Heart left ventricle (tissue), 16 donors: ENCODE data around the gene GALNT10. TPM values are rescaled to one million over a fixed set of nuclear protein-coding genes. Genes with fewer than 3 reads are reported as not detected.
A peak's percentile ranks its signal among the peaks of the same experiment; 100 is the strongest.

Experiments used
- ATAC-seq, 4 donors: fragments of 200-7000 bp; cut with Tn5 transposase; one replicate each; pipeline ENCODE4 v1.9.1; 2020 to 2022; ENCODE audit warnings: moderate library complexity in 4 of 4, mild to moderate bottlenecking in 3 of 4, moderate number of reproducible peaks in 1 of 4
- DNase-seq, 5 donors: peaks; one replicate each; pipeline ENCODE4 v3.0.0-alpha.2; 2020
- H3K27ac ChIP-seq, 12 donors: fragments of 200-600 bp; sonication (generic) in 4 of 12; one replicate each; pipeline versions ENCODE4 v1.5.0 to v1.8.0; 2016 to 2022; ENCODE audit warnings: mild to moderate bottlenecking in 2 of 12
- H3K27me3 ChIP-seq, 9 donors: fragments of 200-600 bp; sonication (generic) in 2 of 9; one replicate each; pipeline versions ENCODE4 v1.5.1 to v1.8.0; 2016 to 2022; ENCODE audit warnings: mild to moderate bottlenecking in 3 of 9
- H3K36me3 ChIP-seq, 9 donors: fragments of 200-600 bp; sonication (generic) in 2 of 9; one replicate each; pipeline versions ENCODE4 v1.5.0 to v1.8.0; 2018 to 2022; ENCODE audit warnings: mild to moderate bottlenecking in 2 of 9
- H3K4me1 ChIP-seq, 12 donors: fragments of 200-600 bp; sonication (generic) in 4 of 12; one replicate each; pipeline versions ENCODE4 v1.5.0 to v1.8.0; 2016 to 2022; ENCODE audit warnings: mild to moderate bottlenecking in 3 of 12
- H3K4me3 ChIP-seq, 12 donors: fragments of 200-600 bp; sonication (generic) in 4 of 12; one replicate each; pipeline versions ENCODE4 v1.5.0 to v1.8.0; 2017 to 2022; ENCODE audit warnings: mild to moderate bottlenecking in 9 of 12, moderate library complexity in 4 of 12
- H3K9me3 ChIP-seq, 12 donors: fragments of 200-600 bp; sonication (generic) in 4 of 12; one replicate each; pipeline versions ENCODE4 v1.5.0 to v1.8.0; 2016 to 2022; ENCODE audit warnings: mild to moderate bottlenecking in 1 of 12
- POLR2A ChIP-seq, 2 donors: fragments of 450-650 bp; IDR thresholded peaks; one replicate each; pipeline ENCODE4 v1.6.1; 2017; ENCODE audit warnings: antibody characterized with exemption in 2 of 2, mild to moderate bottlenecking in 2 of 2, moderate library complexity in 2 of 2
- WGBS, 4 donors: extraction: QIAGEN DNeasy Blood & Tissue Kit in 2 of 4; methylation state at CpG; one replicate each; pipeline versions ENCODE4 v1.1.5 to v1.1.7; 2013 to 2018; 5-methylcytosine and 5-hydroxymethylcytosine counted together
- intact Hi-C, 10 donors: fragments of 100-400 bp; cut with DNase I; formaldehyde crosslinking; loops; one replicate each; pipeline versions ENCODE4 v1.11.1 to v1.14.2; 2022
- polyA plus RNA-seq, 2 donors: library from polyadenylated mRNA; stranded (reverse); fragments of 200-250 nt; gene quantifications; one replicate each; pipeline ENCODE4 v1.2.3, GENCODE V29; 2013
- total RNA-seq, 9 donors: library from RNA; depleted of rRNA in 2 of 9; stranded (reverse); fragments of >200 nt in 2 of 9; fragmentation: NEBNext Ultra II Directional in 3 of 9; extraction: Animal tissue kit (Norgen Biotek cat#: 25700) in 3 of 9; gene quantifications; one replicate each; pipeline versions ENCODE4 v1.1.0 to v1.2.4, GENCODE V29; 2016 to 2023
- TF ChIP-seq, protein P1 (sequence below), 12 donors: fragments of 200-600 bp; sonication (generic) in 4 of 12; IDR thresholded peaks; one replicate each; pipeline versions ENCODE4 v1.5.0 to v1.8.0; 2018 to 2022; ENCODE audit warnings: antibody characterized with exemption in 12 of 12, mild to moderate bottlenecking in 5 of 12
- donor health status: ischemic (EF 13 %, LVEDD 7.1; RV severe dilation, severe dysfunction).
- donor health status: healthy with polysubstance abuse.
- donor health status: DM: no; HTN: yes; CAD: no.
- donor health status: DM: no; HTN: no; CAD: no.
- donor health status: ischemic (EF 25% LVEDD 6.9; RV normal size, moderate dysfunction).
- donor health status: ischemic (EF 25% LVEDD 5.7; RV mildly dilated, moderate dysfunction).
- donor health status: healthy.
- donor health status: DM: yes; HTN: yes; CAD: no.
- donor health status: ischemic (EF 35%, LVEDD 5.7; RV mildly dilated, moderate dysfunction).
- donor health status: nonischemic (EF 11% LVEDD 7.7; RV severe dilation, severe dysfunction).
- donor health status: DM: yes; HTN: yes; CAD: no.
- donor health status: PGD.
- donor health status: ischemic (EF 29% LVEDD 5.4; RV normal size, mild dysfunction).
- donor health status: nonischemic (EF 23%, LVEDD 6.1; RV moderate dilation, normal function).

GALNT10 gene
- total and polyA plus RNA-seq, 11 donors = 2.7 to 20.7 (median 14.4) TPM

DNA sequence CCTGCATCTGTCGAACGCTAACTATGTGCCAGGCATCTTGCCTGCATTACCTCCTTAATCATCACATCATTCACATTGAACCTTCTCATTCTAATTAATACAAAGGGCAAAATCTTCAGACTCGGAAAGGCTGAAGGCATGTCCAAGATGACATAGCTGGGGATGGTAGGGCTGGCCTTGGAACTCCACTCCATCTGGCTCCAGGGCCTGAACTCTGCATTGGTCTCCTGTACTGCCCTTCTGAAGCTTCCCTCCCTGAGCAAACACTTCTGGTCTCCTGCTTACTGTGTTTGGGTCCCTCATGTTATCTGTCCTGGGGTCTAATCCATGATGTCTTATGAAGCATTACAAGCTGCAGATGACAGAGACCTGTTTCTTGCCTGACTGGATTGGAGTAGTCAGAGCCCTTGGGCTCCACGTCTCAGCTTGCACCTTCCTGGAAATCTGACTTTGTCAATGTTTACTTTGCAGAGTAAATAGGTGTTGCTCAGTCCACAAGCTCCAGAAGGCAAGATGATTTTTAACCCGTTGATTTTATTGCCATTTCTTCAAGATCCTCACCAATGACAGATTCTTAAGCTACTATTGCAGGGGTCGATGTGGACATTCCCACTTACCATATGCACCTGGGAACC is 106.1 kb downstream of the GALNT10 start:
- 92 to 99% (median 95%) methylated on average over 6 of the region's 6 CpGs for WGBS, 4 donors

DNA sequence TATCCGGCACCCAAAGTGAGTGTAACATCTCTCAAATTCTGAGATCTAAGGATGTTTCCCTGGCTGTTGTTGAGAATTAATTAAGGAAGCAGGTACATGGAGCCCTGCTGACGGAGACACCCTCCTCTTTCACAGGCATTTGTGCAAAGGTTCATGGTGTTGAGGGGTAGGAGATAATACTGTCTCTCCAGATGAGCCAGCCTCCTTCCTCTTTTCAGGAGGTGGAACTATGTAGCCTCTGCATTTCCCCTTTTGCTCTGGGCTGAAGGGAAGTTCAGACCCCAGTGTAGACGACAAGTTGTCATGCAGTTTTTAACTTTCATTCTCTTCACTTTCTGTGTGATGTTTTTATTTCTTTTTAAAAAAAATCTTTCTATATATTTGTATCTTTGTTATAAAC is 107.5 kb downstream of the GALNT10 start:
- Histone ChIP-seq H3K4me1 (peaks cover 0 to 19% (median 11%) of the 10 kb centered on the region in 12 donors), H3K4me3 (no peak overlapping the region), H3K27ac (peak overlapping the region in 1 of 12 donors; percentile 32), H3K36me3 (peaks cover 0 to 58% (median 25%) of the 10 kb centered on the region in 9 donors), H3K27me3 (no peaks in the 10 kb centered on the region), H3K9me3 (no peaks in the 10 kb centered on the region)
- TF ChIP-seq, protein P1, sequence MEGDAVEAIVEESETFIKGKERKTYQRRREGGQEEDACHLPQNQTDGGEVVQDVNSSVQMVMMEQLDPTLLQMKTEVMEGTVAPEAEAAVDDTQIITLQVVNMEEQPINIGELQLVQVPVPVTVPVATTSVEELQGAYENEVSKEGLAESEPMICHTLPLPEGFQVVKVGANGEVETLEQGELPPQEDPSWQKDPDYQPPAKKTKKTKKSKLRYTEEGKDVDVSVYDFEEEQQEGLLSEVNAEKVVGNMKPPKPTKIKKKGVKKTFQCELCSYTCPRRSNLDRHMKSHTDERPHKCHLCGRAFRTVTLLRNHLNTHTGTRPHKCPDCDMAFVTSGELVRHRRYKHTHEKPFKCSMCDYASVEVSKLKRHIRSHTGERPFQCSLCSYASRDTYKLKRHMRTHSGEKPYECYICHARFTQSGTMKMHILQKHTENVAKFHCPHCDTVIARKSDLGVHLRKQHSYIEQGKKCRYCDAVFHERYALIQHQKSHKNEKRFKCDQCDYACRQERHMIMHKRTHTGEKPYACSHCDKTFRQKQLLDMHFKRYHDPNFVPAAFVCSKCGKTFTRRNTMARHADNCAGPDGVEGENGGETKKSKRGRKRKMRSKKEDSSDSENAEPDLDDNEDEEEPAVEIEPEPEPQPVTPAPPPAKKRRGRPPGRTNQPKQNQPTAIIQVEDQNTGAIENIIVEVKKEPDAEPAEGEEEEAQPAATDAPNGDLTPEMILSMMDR (IDR thresholded peaks at IDR 0.05) = no peak
- TF ChIP-seq POLR2A (IDR thresholded peaks at IDR 0.05) = no peak
- WGBS, 4 donors = 87 to 95% (median 91%) methylated on average over 3 of the region's 3 CpGs
- ATAC-seq = no peak
- intact Hi-C loops = no loop called here
- no peak for DNase-seq

More for the DNA sequence above, 106.1 kb downstream of the GALNT10 start:
- no peaks in the 10 kb centered on the region for H3K9me3 ChIP-seq
- H3K4me3 ChIP-seq = no peak overlapping the region
- H3K4me1 ChIP-seq = peaks cover 0 to 9% (median 4%) of the 10 kb centered on the region in 12 donors
- H3K27me3 ChIP-seq = no peaks in the 10 kb centered on the region
- TF ChIP-seq, protein P1 (IDR thresholded peaks at IDR 0.05) = no peak
- TF ChIP-seq POLR2A (IDR thresholded peaks at IDR 0.05) = no peak
- DNase-seq = no peak
- intact Hi-C loops = no loop called here
- no peak for ATAC-seq
- no peak overlapping the region for H3K27ac ChIP-seq
- peaks cover 0 to 58% (median 25%) of the 10 kb centered on the region in 9 donors for H3K36me3 ChIP-seq

DNA sequence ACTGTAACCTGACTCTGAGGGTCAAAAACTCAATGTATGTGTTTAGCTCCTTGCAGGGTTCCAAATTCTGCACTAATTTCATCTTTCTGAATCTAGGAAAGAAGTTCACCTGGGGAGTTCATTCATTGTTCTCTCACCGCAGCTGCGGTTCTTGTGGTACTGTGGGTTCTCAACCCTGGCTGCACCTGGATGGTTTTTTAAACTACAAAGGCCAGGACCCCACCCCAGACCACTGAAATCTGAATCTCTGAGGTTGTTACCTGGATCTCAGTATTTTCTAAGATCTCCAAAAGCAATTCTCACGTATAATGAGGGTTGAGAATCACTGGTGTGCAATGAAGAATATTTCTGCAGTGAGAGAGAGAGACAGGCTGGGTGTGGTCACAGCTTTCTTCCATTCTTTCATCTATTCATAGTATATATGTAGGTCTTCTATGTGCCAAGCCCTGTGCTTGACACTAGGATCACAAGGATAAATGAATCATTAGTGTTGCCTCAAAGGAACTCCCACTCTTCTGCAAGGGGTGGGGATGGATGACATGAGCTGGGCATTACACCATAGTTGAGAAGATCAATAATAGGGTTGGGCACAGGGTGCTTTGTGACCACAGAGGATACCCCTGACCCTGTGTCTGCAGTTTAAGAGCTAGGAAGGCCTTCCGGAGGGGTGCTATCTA is 109.8 kb downstream of the GALNT10 start:
- peaks cover 0 to 47% (median 25%) of the 10 kb centered on the region in 9 donors for H3K36me3 ChIP-seq

GRCh38 chr5:154301726-154302125 is 111.2 kb downstream of the GALNT10 start:
- 59 to 74% (median 66%) methylated on average over 3 of the region's 3 CpGs for WGBS, 4 donors
- TF ChIP-seq, protein P1 (IDR thresholded peaks at IDR 0.05) = no peak
- no peak for TF ChIP-seq POLR2A (IDR thresholded peaks at IDR 0.05)
- H3K9me3 ChIP-seq = peaks cover 0 to 24% (median 6%) of the 10 kb centered on the region in 12 donors
- peak overlapping the region in 5 of 12 donors; percentile 4 to 54 (median 19) for H3K27ac ChIP-seq
- ATAC-seq = no peak
- peaks cover 0 to 19% (median 11%) of the 10 kb centered on the region in 12 donors for H3K4me1 ChIP-seq
- no peak for DNase-seq
- H3K36me3 ChIP-seq = peaks cover 0 to 33% (median 19%) of the 10 kb centered on the region in 9 donors
- intact Hi-C loops = no loop called here
- no peaks in the 10 kb centered on the region for H3K27me3 ChIP-seq
- no peak overlapping the region for H3K4me3 ChIP-seq

More for the DNA sequence above, 109.8 kb downstream of the GALNT10 start:
- no peak for TF ChIP-seq POLR2A (IDR thresholded peaks at IDR 0.05)
- Histone ChIP-seq H3K9me3 (peaks cover 0 to 19% (median 6%) of the 10 kb centered on the region in 12 donors), H3K27ac (no peak overlapping the region), H3K27me3 (no peaks in the 10 kb centered on the region), H3K4me1 (peaks cover 0 to 19% (median 11%) of the 10 kb centered on the region in 12 donors), H3K4me3 (no peak overlapping the region)
- intact Hi-C loops = no loop called here
- ATAC-seq (no peak), DNase-seq (no peak)
- 96 to 98% (median 96%) methylated on average over 4 of the region's 4 CpGs for WGBS, 4 donors
